Testis (tissue), 3 donors: ENCODE results near the gene MYH13. TPM values are rescaled to one million over a fixed set of nuclear protein-coding genes. Genes with fewer than 3 reads are reported as not detected.

Experiments
- DNase-seq: peaks from one replicate; pipeline ENCODE4 v3.0.0-alpha.2; 2019
- H3K27ac ChIP-seq, 2 donors: fragments of 200-600 bp; sonication (generic); one replicate each; pipeline ENCODE4 v1.5.1; 2019
- H3K27me3 ChIP-seq: fragments of 200-600 bp; sonication (generic); one replicate; pipeline ENCODE4 v1.5.1; 2019
- H3K36me3 ChIP-seq: fragments of 200-600 bp; sonication (generic); one replicate; pipeline ENCODE4 v1.5.1; 2017; ENCODE audit warnings: low read depth; ENCODE audit errors: missing control alignments
- H3K4me1 ChIP-seq: fragments of 200-600 bp; sonication (generic); one replicate; pipeline ENCODE4 v1.5.1; 2019
- H3K4me3 ChIP-seq, 2 donors: fragments of 200-600 bp; sonication (generic); one replicate each; pipeline ENCODE4 v1.5.1; 2017 to 2019
- H3K9me3 ChIP-seq: fragments of 200-600 bp; sonication (generic); one replicate; pipeline ENCODE4 v1.5.1; 2017
- CTCF ChIP-seq, 3 experiments: fragments of 450-650 bp in 2 of 3; fragments of 200-600 bp in 1 of 3; sonication (generic) in 1 of 3; IDR thresholded peaks; one replicate each; pipeline ENCODE4 v1.5.1; 2016 to 2019; ENCODE audit warnings: antibody characterized with exemption in 3 of 3, mild to moderate bottlenecking in 2 of 3, moderate library complexity in 1 of 3
- POLR2A ChIP-seq: fragments of 450-650 bp; IDR thresholded peaks from one replicate; pipeline ENCODE4 v1.6.1; 2017; ENCODE audit warnings: antibody characterized with exemption, mild to moderate bottlenecking, moderate library complexity
- WGBS, 2 donors: methylation state at CpG; one replicate each; pipeline ENCODE4 v1.1.5; 2018; 5-methylcytosine and 5-hydroxymethylcytosine counted together
- intact Hi-C: fragments of 100-400 bp; cut with DNase I; formaldehyde crosslinking; loops from one replicate; pipeline ENCODE4 v1.15.1; 2023; ENCODE audit warnings: low total_unique reads
- polyA plus RNA-seq: library from polyadenylated mRNA; stranded (reverse); fragments of 350-450 nt; fragmentation: Illumina TruSeq; extraction: RNeasy Lipid Tissue Mini Kit (QIAGEN cat#74804); gene quantifications from one replicate; pipeline ENCODE4 v1.2.3, GENCODE V29; 2014; ENCODE audit warnings: low read depth, low replicate concordance; ENCODE audit not compliant: insufficient read depth
- total RNA-seq, 2 donors: library from RNA; depleted of rRNA; stranded (reverse); fragments of >200 nt; gene quantifications; one replicate each; pipeline ENCODE4 v1.2.3, GENCODE V29; 2016

MYH13 gene
- total and polyA plus RNA-seq, 3 donors from 2014 or later = 0.28 to 0.47 (median 0.37) TPM

- H3K27me3 ChIP-seq = no peaks in the 10 kb centered on the region
- no peaks in the 10 kb centered on the region for H3K4me1 ChIP-seq
- DNase-seq = no peak
- H3K4me3 ChIP-seq = no peak overlapping the region
- TF ChIP-seq CTCF (IDR thresholded peaks at IDR 0.05) (no peak), POLR2A (no peak)
- intact Hi-C loops = no loop called here
- 84 to 86% methylated on average over 4 of the region's 4 CpGs for WGBS, 2 donors
- H3K27ac ChIP-seq = no peak overlapping the region
- H3K9me3 ChIP-seq = no peaks in the 10 kb centered on the region
- no peaks in the 10 kb centered on the region for H3K36me3 ChIP-seq
Observed at GRCh38 chr17:10304758-10305300, 68.0 kb downstream of the MYH13 start.

- no peak for DNase-seq
- Histone ChIP-seq H3K4me3 (no peak overlapping the region), H3K27me3 (no peaks in the 10 kb centered on the region), H3K36me3 (no peaks in the 10 kb centered on the region), H3K27ac (no peak overlapping the region), H3K4me1 (no peaks in the 10 kb centered on the region), H3K9me3 (no peaks in the 10 kb centered on the region)
- WGBS, 2 donors = 94 to 96% methylated on average over 3 of the region's 3 CpGs
- TF ChIP-seq CTCF (IDR thresholded peaks at IDR 0.05) (no peak), POLR2A (no peak)
- intact Hi-C loops = no loop called here
Observed at GRCh38 chr17:10297691-10298090, 75.1 kb downstream of the MYH13 start.

GRCh38 chr17:10295728-10296343, 77.0 kb downstream of the MYH13 start:
- TF ChIP-seq CTCF (IDR thresholded peaks at IDR 0.05) (peak; percentile 21 to 54 (median 42)), POLR2A (no peak)
- intact Hi-C loops = no loop called here
- H3K27ac ChIP-seq = no peak overlapping the region
- H3K4me1 ChIP-seq = no peaks in the 10 kb centered on the region
- no peaks in the 10 kb centered on the region for H3K9me3 ChIP-seq
- peak; percentile 61 for DNase-seq
- 44 to 50% methylated on average over 5 of the region's 5 CpGs for WGBS, 2 donors
- no peak overlapping the region for H3K4me3 ChIP-seq
- no peaks in the 10 kb centered on the region for H3K36me3 ChIP-seq
- no peaks in the 10 kb centered on the region for H3K27me3 ChIP-seq

- no peak for DNase-seq
Observed at GRCh38 chr17:10294180-10294579, 78.6 kb downstream of the MYH13 start.

More at GRCh38 chr17:10294180-10294579, 78.6 kb downstream of the MYH13 start:
- H3K36me3 ChIP-seq = no peaks in the 10 kb centered on the region
- TF ChIP-seq CTCF (IDR thresholded peaks at IDR 0.05) = no peak
- no peak for TF ChIP-seq POLR2A
- no peak overlapping the region for H3K27ac ChIP-seq
- intact Hi-C loops = no loop called here
- no peaks in the 10 kb centered on the region for H3K9me3 ChIP-seq
- no peaks in the 10 kb centered on the region for H3K27me3 ChIP-seq
- no peak overlapping the region for H3K4me3 ChIP-seq
- no peaks in the 10 kb centered on the region for H3K4me1 ChIP-seq
